Esophagus squamous epithelium (tissue), 4 donors: Measurements from ENCODE around the gene BUD13.

Source experiments
- POLR2A ChIP-seq, 4 donors: fragments of 450-650 bp; IDR thresholded peaks; one replicate each; pipeline ENCODE4 v1.6.1; 2017; ENCODE audit warnings: antibody characterized with exemption in 4 of 4, mild to moderate bottlenecking in 4 of 4, moderate library complexity in 3 of 4
- TF ChIP-seq, protein P1 (sequence below), 6 experiments: fragments of 450-650 bp in 4 of 6; fragments of 200-600 bp in 2 of 6; sonication (generic) in 2 of 6; IDR thresholded peaks; one replicate each; pipeline ENCODE4 v1.5.1; 2016 to 2019; ENCODE audit warnings: antibody characterized with exemption in 6 of 6, mild to moderate bottlenecking in 4 of 6, moderate library complexity in 4 of 6

DNA sequence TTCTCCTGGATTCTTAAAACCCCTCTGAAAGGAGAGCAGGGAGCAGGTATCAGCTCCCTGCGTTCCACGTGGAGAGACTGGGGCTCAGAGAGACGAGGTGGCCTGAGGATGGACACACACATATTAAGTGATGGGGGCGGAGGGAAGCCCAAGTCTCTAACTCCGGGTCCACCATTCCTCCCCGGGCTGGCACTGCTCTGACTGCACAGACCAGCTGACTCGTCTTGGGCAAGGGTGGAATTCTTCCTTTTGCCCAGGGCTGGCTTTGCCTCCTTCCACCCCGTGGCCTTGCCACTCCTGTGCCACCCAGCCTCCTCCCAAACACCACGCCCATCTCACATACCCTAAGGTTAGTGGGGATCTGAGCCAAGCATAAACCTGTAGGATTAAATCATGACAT, 65.0 kb downstream of the BUD13 start:
- no peak for TF ChIP-seq POLR2A (IDR thresholded peaks at IDR 0.05)
- TF ChIP-seq, protein P1, sequence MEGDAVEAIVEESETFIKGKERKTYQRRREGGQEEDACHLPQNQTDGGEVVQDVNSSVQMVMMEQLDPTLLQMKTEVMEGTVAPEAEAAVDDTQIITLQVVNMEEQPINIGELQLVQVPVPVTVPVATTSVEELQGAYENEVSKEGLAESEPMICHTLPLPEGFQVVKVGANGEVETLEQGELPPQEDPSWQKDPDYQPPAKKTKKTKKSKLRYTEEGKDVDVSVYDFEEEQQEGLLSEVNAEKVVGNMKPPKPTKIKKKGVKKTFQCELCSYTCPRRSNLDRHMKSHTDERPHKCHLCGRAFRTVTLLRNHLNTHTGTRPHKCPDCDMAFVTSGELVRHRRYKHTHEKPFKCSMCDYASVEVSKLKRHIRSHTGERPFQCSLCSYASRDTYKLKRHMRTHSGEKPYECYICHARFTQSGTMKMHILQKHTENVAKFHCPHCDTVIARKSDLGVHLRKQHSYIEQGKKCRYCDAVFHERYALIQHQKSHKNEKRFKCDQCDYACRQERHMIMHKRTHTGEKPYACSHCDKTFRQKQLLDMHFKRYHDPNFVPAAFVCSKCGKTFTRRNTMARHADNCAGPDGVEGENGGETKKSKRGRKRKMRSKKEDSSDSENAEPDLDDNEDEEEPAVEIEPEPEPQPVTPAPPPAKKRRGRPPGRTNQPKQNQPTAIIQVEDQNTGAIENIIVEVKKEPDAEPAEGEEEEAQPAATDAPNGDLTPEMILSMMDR (IDR thresholded peaks at IDR 0.05) = no peak
